Endometrial microvascular endothelial cells (primary cell): Measurements from ENCODE around the gene LRRN2. TPM values are rescaled to one million over a fixed set of nuclear protein-coding genes. Genes with fewer than 3 reads are reported as not detected.
"Not testable (repeated sequence)": the region's sequence is repeated elsewhere in the genome, so short reads cannot be mapped to it uniquely, and the experiment has no call there.

ENCODE experiments used
- in situ Hi-C: cut with HindIII; loops from 2 replicates; pipeline ENCODE4 v1.10.0; 2017; ENCODE audit warnings: low sequenced_read_pairs, low pct_unique_long_range_greater_than_20kb; ENCODE audit errors: inconsistent ontology term
- total RNA-seq: library from RNA; depleted of rRNA; stranded (reverse); fragments of >200 nt; gene quantifications from one replicate; pipeline ENCODE4 v1.2.3, GENCODE V29; 2015; ENCODE audit errors: inconsistent ontology term

LRRN2 gene
- total RNA-seq = not detected

GRCh38 chr1:204685236-204686006 lies at the start of gene LRRN2:
LRRN2 (minus strand) TSS chr1:204685738; CDS start chr1:204619992, 65,746 bp downstream.
- in situ Hi-C loops = no loop called here

- in situ Hi-C loops = no loop called here
Observed at GRCh38 chr1:204735042-204735441, 49.5 kb upstream of the LRRN2 start.

GRCh38 chr1:204733869-204734596 lies 48.5 kb upstream of the LRRN2 start:
- in situ Hi-C loops = no loop called here

GRCh38 chr1:204733289-204733688 lies 47.8 kb upstream of the LRRN2 start:
- in situ Hi-C loops = no loop called here

GRCh38 chr1:204731985-204732575 lies 46.5 kb upstream of the LRRN2 start:
- in situ Hi-C loops = no loop called here

GRCh38 chr1:204731509-204731908 lies 46.0 kb upstream of the LRRN2 start:
- in situ Hi-C loops = no loop called here

GRCh38 chr1:204730826-204731459 lies 45.4 kb upstream of the LRRN2 start:
- in situ Hi-C loops = no loop called here

- in situ Hi-C loops = no loop called here
Observed at GRCh38 chr1:204729516-204729915, 44.0 kb upstream of the LRRN2 start.

GRCh38 chr1:204728456-204728855 lies 42.9 kb upstream of the LRRN2 start:
- in situ Hi-C loops = no loop called here

GRCh38 chr1:204728045-204728444 lies 42.5 kb upstream of the LRRN2 start:
- in situ Hi-C loops = no loop called here

- in situ Hi-C loops = not testable (repeated sequence)
Observed at GRCh38 chr1:204727438-204727837, 41.9 kb upstream of the LRRN2 start.

- in situ Hi-C loops = no loop called here
Observed at GRCh38 chr1:204726478-204726877, 40.9 kb upstream of the LRRN2 start.

- in situ Hi-C loops = no loop called here
Observed at GRCh38 chr1:204725821-204726448, 40.4 kb upstream of the LRRN2 start.

GRCh38 chr1:204723131-204723787 lies 37.7 kb upstream of the LRRN2 start:
- in situ Hi-C loops = no loop called here

GRCh38 chr1:204721373-204722055 lies 36.0 kb upstream of the LRRN2 start:
- in situ Hi-C loops = no loop called here

GRCh38 chr1:204716660-204717059 lies 31.1 kb upstream of the LRRN2 start:
- in situ Hi-C loops = no loop called here

- in situ Hi-C loops = no loop called here
Observed at GRCh38 chr1:204714861-204715511, 29.4 kb upstream of the LRRN2 start.
